Bronchial epithelial cell (primary cell): Measurements from ENCODE around the gene CNGA3. TPM values are rescaled to one million over a fixed set of nuclear protein-coding genes. Genes with fewer than 3 reads are reported as not detected.

Experiments used
- DNase-seq: peaks from one replicate; pipeline ENCODE4 v3.0.0-alpha.2; 2010; ENCODE audit warnings: low read depth
- FAIRE-seq: peaks from 2 replicates; lab custom pipeline; 2011; peaks lifted over from hg19 to GRCh38; lab: Jason Lieb, UNC
- H3K27me3 ChIP-seq: 2 replicates; pipeline ENCODE4 v1.5.1; 2011; ENCODE audit warnings: low read length; ENCODE audit not compliant: control insufficient read depth, insufficient read depth
- H3K36me3 ChIP-seq: 2 replicates; pipeline ENCODE4 v1.5.1; 2011; ENCODE audit warnings: low read length; ENCODE audit not compliant: control insufficient read depth, insufficient read depth
- H3K4me3 ChIP-seq: 2 replicates; pipeline ENCODE4 v1.5.1; 2011; ENCODE audit warnings: mild to moderate bottlenecking, low read depth, low read length, control low read depth
- total RNA-seq: library from RNA; depleted of rRNA; stranded (reverse); fragments of >200 nt; gene quantifications from 2 replicates; pipeline ENCODE4 v1.2.1, GENCODE V29; 2014
- TF ChIP-seq, protein P1 (sequence below): IDR thresholded peaks from 2 replicates; pipeline ENCODE4 v1.5.1; 2011; ENCODE audit warnings: mild to moderate bottlenecking, moderate library complexity, low read length, control low read depth, inconsistent platforms; ENCODE audit not compliant: insufficient read depth, severe bottlenecking

The CNGA3 gene
- total RNA-seq, 1 donor from 2014 or later, result not detected

DNA sequence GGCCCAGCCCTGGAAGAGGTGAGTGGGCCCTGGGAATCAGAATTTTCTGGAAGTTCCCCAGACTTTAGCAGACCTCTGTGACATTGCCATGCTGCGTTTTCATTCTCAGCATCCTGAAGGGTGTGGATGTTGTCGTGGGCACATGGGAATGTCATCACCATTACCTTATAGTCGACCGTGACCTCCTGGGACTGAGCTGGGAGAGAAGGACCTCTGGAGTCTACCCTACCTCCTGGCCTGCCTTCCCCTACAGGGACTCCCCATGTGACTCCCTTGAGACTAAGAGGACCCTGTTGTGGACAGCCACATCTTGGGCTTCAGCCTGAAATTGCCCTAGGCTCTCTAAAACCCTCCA is 43.0 kb downstream of the CNGA3 start:
- H3K27me3 ChIP-seq, result peaks cover 3% of the 10 kb centered on the region
- DNase-seq (no peak), FAIRE-seq (no peak)
- TF ChIP-seq, protein P1, sequence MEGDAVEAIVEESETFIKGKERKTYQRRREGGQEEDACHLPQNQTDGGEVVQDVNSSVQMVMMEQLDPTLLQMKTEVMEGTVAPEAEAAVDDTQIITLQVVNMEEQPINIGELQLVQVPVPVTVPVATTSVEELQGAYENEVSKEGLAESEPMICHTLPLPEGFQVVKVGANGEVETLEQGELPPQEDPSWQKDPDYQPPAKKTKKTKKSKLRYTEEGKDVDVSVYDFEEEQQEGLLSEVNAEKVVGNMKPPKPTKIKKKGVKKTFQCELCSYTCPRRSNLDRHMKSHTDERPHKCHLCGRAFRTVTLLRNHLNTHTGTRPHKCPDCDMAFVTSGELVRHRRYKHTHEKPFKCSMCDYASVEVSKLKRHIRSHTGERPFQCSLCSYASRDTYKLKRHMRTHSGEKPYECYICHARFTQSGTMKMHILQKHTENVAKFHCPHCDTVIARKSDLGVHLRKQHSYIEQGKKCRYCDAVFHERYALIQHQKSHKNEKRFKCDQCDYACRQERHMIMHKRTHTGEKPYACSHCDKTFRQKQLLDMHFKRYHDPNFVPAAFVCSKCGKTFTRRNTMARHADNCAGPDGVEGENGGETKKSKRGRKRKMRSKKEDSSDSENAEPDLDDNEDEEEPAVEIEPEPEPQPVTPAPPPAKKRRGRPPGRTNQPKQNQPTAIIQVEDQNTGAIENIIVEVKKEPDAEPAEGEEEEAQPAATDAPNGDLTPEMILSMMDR, result no peak
- no peaks in the 10 kb centered on the region for H3K36me3 ChIP-seq
- H3K4me3 ChIP-seq, result no peak overlapping the region

DNA sequence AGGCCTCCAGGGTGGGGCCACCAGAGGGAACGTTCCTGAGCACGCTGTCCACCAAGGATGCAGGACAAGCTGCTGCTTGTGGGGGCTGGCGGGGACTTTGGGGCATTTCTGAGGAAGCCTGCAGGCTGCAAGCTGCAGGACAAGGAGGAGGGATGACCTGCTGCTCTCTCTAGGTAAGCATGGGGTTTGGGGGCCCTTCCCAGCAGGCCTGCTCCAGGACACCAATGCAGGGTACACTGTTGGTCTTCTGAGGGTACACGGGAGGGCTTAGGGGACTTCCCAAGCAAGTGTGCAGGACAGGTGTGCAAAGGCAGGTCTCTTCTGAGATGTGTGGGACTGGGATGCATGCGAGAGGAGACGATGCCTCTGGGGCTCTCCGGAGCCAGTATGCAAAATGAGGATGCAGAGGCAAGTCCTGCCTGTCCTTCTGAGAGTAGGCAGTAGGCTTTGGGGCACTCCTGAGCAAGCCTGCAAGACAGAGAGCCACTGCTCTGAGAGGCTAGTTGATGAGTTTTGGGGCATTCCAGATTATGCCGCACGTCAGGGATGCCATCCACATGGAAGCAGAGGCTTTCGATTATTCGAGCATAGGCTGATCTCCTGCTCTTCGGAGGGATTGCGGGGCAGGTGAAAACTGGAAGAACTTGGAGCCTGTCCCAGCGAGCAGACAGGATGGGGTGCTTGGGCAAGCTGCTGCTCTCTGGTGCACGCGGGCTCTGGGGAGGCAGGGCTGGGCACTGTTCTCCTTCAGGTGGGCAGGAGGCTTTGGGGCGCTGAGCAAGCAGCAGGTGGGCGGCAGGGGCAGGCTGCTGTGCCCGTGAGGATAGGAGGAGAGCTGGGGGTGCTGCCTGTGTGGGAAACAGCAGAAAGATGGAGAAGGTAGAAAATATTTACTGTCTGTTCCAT is 44.6 kb downstream of the CNGA3 start:
- DNase-seq (no peak), FAIRE-seq (no peak)
- no peaks in the 10 kb centered on the region for H3K36me3 ChIP-seq
- no peak overlapping the region for H3K4me3 ChIP-seq
- TF ChIP-seq, protein P1, result no peak
- peaks cover 3% of the 10 kb centered on the region for H3K27me3 ChIP-seq

DNA sequence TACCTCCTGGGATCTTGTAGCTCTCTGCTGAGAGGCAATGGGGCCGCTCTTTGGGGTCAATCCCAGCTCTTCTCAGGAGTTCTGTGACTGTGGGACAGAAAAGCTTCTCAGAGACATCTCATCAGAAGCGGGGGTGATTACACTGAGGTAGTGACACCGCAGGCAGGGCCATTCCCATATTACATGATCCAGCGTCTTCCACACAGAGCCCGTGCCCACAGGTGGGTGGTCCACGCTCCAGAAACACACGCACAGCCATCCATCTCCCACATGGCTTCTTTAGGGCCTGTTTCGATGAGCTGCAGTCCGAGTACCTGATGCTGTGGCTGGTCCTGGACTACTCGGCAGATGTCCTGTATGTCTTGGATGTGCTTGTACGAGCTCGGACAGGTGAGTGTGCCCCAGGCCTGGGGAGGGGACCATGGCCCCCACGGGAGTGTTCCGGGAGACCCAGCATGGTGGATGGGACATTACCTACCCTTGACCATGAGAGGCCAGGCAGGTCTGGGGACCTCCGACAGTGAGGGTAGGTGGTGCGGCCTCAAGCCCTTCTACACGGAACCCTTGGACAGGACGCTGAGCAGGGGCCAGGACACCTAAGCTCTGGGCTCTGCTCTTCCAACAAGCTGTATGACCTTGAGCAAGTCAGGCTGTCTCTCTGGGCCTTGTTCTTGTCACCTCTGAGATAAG is 45.5 kb downstream of the CNGA3 start:
- FAIRE-seq, result peak; percentile 36
- TF ChIP-seq, protein P1, result no peak
- Histone ChIP-seq H3K4me3 (no peak overlapping the region), H3K27me3 (peaks cover 3% of the 10 kb centered on the region), H3K36me3 (no peaks in the 10 kb centered on the region)
- no peak for DNase-seq

DNA sequence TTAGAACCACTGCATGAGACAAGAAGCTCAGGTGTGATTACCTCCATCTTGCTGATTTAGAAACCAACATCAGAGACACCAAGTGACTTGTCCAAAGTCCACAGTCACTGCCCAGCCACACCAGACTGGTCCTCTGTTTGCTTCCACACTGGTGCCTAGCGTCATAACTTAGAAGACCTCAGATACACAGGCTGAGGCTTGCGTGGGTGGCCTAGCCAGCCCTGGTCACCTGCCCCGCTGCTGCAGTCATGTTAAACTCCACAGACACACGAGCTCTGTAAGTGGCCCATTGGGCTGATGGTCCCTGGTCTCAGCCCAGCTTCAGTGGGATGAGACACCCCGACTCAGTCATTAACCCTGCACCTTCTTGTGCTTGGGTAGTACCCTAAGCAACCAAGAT is 47.1 kb downstream of the CNGA3 start:
- no peak for FAIRE-seq
- TF ChIP-seq, protein P1, result no peak
- Histone ChIP-seq H3K36me3 (no peaks in the 10 kb centered on the region), H3K4me3 (no peak overlapping the region), H3K27me3 (peaks cover 3% of the 10 kb centered on the region)
- no peak for DNase-seq

DNA sequence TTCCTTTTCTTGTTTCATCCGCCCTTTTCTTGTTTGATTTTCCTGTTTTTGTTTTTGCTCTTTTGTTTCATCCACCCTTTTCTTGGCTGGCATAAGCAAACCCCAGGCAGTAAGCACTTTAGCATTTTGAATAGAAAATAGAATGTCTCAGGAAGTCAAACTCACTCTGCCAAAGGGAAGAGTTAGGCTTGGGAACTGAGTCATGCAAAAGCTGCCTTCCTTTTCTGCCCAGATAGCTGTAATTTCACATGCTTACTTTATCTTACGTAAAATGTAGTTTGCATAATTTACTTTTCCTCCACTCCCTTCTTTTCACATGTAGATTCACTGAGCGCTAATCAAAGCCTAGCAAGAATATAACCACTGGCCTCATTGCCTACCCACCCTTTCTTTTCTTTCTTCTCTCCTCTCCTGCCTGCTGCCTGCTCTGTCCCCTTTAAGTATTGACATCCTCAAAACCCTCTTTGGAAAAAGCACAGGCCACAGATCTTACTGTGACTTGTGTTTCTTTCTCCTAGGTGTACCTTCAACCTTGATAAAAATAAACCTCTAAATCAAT is 48.4 kb downstream of the CNGA3 start:
- TF ChIP-seq, protein P1, result no peak
- Histone ChIP-seq H3K27me3 (peaks cover 3% of the 10 kb centered on the region), H3K4me3 (no peak overlapping the region), H3K36me3 (no peaks in the 10 kb centered on the region)
- DNase-seq, result peak; percentile 18
- FAIRE-seq, result no peak
